ENCODE results near the gene SAP25. TPM values are rescaled to one million over a fixed set of nuclear protein-coding genes. Genes with fewer than 3 reads are reported as not detected.

SAP25 gene
- total and polyA plus RNA-seq, 8 donors = 4.5 to 11.4 (median 7.9) TPM

GRCh38 chr7:100568896-100569844 lies 4.5 kb downstream of the SAP25 start:
- ATAC-seq (peak; percentile 62), DNase-seq (peak in 3 of 4 donors; percentile 61 to 84 (median 62))
- peak overlapping the region; percentile 10 to 16 for H3K4me3 ChIP-seq
- H3K9me3 ChIP-seq = no peaks in the 10 kb centered on the region
- intact Hi-C loops (cut with DNase I) = loop anchor here in 1 of 2 donors (5.0 kb wide), 1 partner anchor 123 kb away; the partner anchor contains the start of gene GIGYF1
- H3K4me1 ChIP-seq = peaks cover 12 to 34% of the 10 kb centered on the region in 2 donors
- peaks cover 0 to 34% of the 10 kb centered on the region in 2 donors for H3K36me3 ChIP-seq
- no peak overlapping the region for H3K27ac ChIP-seq
- H3K27me3 ChIP-seq = peaks cover 0 to 15% of the 10 kb centered on the region in 2 donors
- peak; percentile 15 to 41 for TF ChIP-seq CTCF (IDR thresholded peaks at IDR 0.05)

DNA sequence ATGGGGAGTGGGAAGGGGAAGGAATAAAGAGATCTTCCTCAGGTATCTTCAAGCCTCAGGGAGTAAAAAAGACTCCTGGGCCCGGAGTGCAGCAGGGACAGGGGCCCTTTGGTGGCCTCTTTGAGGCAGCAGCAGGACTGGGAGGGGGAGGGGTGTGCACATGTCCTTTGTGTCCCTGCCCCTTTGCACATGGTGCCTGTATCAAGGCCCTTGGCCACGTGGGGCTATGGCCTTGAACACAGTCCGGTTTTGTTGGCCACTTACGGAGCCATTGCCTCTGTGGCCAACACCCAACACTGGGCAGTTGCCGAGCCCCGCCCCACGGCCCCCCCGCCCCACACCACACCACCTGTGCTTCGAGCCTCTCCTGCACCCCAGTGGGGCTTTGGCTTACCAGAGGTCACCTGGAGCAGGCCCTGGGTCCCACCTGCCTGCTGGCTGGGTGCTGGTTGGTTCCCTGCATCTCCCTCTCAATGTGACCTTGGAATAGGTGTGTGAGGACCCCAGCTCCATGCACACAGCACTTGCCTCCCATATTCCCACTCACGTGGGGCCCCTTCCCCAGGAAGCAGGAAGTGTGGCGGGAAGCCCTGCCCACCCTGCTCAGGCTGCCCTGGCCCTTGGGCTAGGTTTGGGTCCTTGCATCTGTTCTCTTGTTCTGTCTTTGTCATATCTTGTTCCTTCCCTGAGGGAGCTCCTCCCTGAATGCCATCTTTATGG lies 5.4 kb downstream of the SAP25 start:
- Histone ChIP-seq H3K27me3 (peaks cover 0 to 15% of the 10 kb centered on the region in 2 donors), H3K36me3 (peaks cover 0 to 26% of the 10 kb centered on the region in 2 donors), H3K9me3 (no peaks in the 10 kb centered on the region), H3K4me3 (no peak overlapping the region), H3K27ac (peak overlapping the region in 1 of 2 donors; percentile 18), H3K4me1 (peaks cover 12 to 37% of the 10 kb centered on the region in 2 donors)
- ATAC-seq = no peak
- TF ChIP-seq CTCF (IDR thresholded peaks at IDR 0.05) = no peak
- DNase-seq = peak in 1 of 4 donors; percentile 45
- intact Hi-C loops (cut with DNase I) = loop anchor here in 1 of 2 donors (5.0 kb wide), 1 partner anchor 124 kb away; the partner anchor contains the start of gene GIGYF1

DNA sequence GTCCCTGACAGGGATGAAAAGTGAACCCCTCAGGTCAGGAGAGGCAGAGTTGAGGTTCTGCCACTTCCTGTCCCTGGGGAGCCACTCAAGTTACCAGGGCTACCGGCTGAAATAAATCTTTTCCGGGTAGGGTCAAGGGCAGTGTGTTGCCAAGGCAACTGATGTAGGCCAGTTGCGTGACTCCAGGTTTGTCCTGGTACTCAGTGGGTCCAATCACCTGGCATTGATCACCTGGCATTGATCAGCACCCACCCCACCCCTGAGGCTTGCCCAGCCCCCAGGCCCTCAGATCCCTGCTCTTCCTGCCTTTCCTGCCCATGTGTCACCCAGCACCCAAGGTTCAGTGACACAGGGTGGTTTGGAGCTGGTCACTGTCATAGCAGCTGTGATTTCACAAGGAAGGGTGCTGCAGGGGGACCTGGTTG lies 5.9 kb downstream of the SAP25 start:
- peaks cover 0 to 15% of the 10 kb centered on the region in 2 donors for H3K27me3 ChIP-seq
- no peak for TF ChIP-seq CTCF (IDR thresholded peaks at IDR 0.05)
- H3K4me3 ChIP-seq = no peak overlapping the region
- peaks cover 12 to 37% of the 10 kb centered on the region in 2 donors for H3K4me1 ChIP-seq
- no peak for DNase-seq
- H3K36me3 ChIP-seq = peaks cover 0 to 25% of the 10 kb centered on the region in 2 donors
- peak overlapping the region in 1 of 2 donors; percentile 18 for H3K27ac ChIP-seq
- no peak for ATAC-seq
- intact Hi-C loops (cut with DNase I) = loop anchor here in 1 of 2 donors (2.0 to 5.0 kb wide), 2 partner anchors 33 to 125 kb away; partner anchors contain the start of gene GIGYF1
- H3K9me3 ChIP-seq = no peaks in the 10 kb centered on the region

DNA sequence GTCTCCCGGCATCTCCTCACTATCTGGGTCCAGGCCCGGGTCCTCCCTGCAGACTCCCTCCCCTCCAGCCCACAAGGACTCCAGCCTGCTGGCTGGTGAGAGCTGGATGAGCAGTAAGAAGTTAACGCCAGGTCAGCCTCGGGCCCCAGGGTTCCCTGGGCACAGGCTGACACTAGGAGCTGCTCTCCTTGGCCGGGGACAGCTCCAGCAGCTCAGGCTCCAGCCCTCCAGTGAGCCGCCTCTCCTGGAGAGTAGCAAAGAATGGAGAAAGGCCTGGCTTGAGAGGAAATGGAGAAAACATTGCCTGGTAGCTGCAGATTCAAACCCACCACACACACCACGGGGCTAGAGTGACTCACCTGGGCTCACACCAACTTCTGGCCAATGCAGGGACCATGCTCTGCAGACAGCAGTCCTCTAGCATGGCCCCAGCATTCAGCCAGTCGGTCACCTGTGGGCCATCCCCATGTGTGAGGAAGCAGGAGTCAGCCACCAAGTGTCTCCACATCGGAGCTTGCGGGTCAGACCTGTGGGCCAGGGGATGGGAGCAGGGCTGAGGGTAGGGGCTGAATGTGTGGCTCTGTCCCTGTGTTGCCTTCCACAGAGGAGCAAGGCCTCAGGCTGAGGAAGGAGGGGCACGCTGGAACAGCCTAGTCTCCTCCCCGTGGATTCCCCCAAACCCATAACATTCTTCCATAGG lies 6.5 kb downstream of the SAP25 start:
- Histone ChIP-seq H3K4me3 (no peak overlapping the region), H3K27me3 (peaks cover 0 to 15% of the 10 kb centered on the region in 2 donors), H3K36me3 (peaks cover 0 to 25% of the 10 kb centered on the region in 2 donors), H3K27ac (no peak overlapping the region), H3K9me3 (no peaks in the 10 kb centered on the region), H3K4me1 (peaks cover 12 to 36% of the 10 kb centered on the region in 2 donors)
- TF ChIP-seq CTCF (IDR thresholded peaks at IDR 0.05) = no peak
- DNase-seq = peak in 1 of 4 donors; percentile 45
- no peak for ATAC-seq
- intact Hi-C loops (cut with DNase I) = loop anchor here in 1 of 2 donors (2.0 to 5.0 kb wide), 2 partner anchors 34 to 125 kb away; partner anchors contain the start of gene GIGYF1

Measured in left lung (tissue), 10 donors.